ENCODE results near the gene SGMS1.

- no peak for TF ChIP-seq ZFP36 (IDR thresholded peaks at IDR 0.05; ENCODE audit: borderline replicate concordance, partially characterized antibody)
- no peak for TF ChIP-seq CTCF (IDR thresholded peaks at IDR 0.05)
- TF ChIP-seq USF2 (IDR thresholded peaks at IDR 0.05) = no peak
- no peak for TF ChIP-seq KDM1A (IDR thresholded peaks at IDR 0.05; ENCODE audit: low read depth)
- no peak for TF ChIP-seq HOXB13 (CRISPR knock-in tag; IDR thresholded peaks at IDR 0.05; ENCODE audit: low read depth)
- TF ChIP-seq BHLHE40 (IDR thresholded peaks at IDR 0.05; ENCODE audit: low read depth, low read length) = no peak
- TF ChIP-seq BCL3 (IDR thresholded peaks at IDR 0.05) = no peak
- TF ChIP-seq TP53 (CRISPR knock-in tag; IDR thresholded peaks at IDR 0.05) = no peak
- no peak for TF ChIP-seq POLR2A (IDR thresholded peaks at IDR 0.05; ENCODE audit: low read length)
- no peak for TF ChIP-seq HOXA7 (CRISPR knock-in tag; IDR thresholded peaks at IDR 0.05)
- no peak for TF ChIP-seq HDAC2 (IDR thresholded peaks at IDR 0.05)
- TF ChIP-seq MYC (IDR thresholded peaks at IDR 0.05; ENCODE audit: borderline replicate concordance, low read length) = no peak
Observed at GRCh38 chr10:50574305-50574704, 49.5 kb downstream of the SGMS1 start.

Measured in A549 (cell line).